ACC112 (cell line): Measurements from ENCODE around the gene DNMBP.

Source experiments
- H2AFZ ChIP-seq: fragments of 200-600 bp; sonication (generic); one replicate; pipeline ENCODE4 v1.6.0; 2017; ENCODE audit warnings: antibody characterized with exemption, low read length; ENCODE audit not compliant: unreplicated experiment
- H3K27ac ChIP-seq: fragments of 200-600 bp; sonication (generic); 2 replicates; pipeline ENCODE4 v1.5.1; 2014; ENCODE audit warnings: low read depth, mild to moderate bottlenecking, antibody characterized with exemption, low read length, moderate library complexity
- H3K27me3 ChIP-seq: fragments of 200-600 bp; sonication (generic); 2 replicates; pipeline ENCODE4 v1.6.1; 2014; ENCODE audit warnings: mild to moderate bottlenecking, antibody characterized with exemption, low read length, moderate library complexity, mixed read lengths; ENCODE audit not compliant: insufficient read depth
- H3K36me3 ChIP-seq: fragments of 200-600 bp; sonication (generic); 2 replicates; pipeline ENCODE4 v1.6.1; 2016; ENCODE audit warnings: mild to moderate bottlenecking, antibody characterized with exemption, low read length, moderate library complexity, mixed read lengths; ENCODE audit not compliant: insufficient read depth
- H3K4me1 ChIP-seq: fragments of 200-600 bp; sonication (generic); one replicate; pipeline ENCODE4 v1.6.1; 2016; ENCODE audit warnings: low read length, mixed read lengths; ENCODE audit not compliant: insufficient read depth, unreplicated experiment, control insufficient read depth
- H3K4me3 ChIP-seq: fragments of 200-600 bp; sonication (generic); 2 replicates; pipeline ENCODE4 v1.5.1; 2014; ENCODE audit warnings: mild to moderate bottlenecking, low read depth, low read length
- H3K79me2 ChIP-seq: fragments of 200-600 bp; sonication (generic); one replicate; pipeline ENCODE4 v1.6.0; 2016; ENCODE audit warnings: low read length; ENCODE audit not compliant: control insufficient read depth, unreplicated experiment, insufficient read depth

DNMBP gene

GRCh38 chr10:100038561-100039071 lies 28.9 kb upstream of the DNMBP start:
- Histone ChIP-seq H3K27me3 (no peaks in the 10 kb centered on the region), H3K27ac (no peak overlapping the region), H2AFZ (peak overlapping the region; percentile 23), H3K36me3 (no peaks in the 10 kb centered on the region), H3K4me1 (peaks cover 12% of the 10 kb centered on the region), H3K4me3 (no peak overlapping the region), H3K79me2 (no peaks in the 10 kb centered on the region)

DNA sequence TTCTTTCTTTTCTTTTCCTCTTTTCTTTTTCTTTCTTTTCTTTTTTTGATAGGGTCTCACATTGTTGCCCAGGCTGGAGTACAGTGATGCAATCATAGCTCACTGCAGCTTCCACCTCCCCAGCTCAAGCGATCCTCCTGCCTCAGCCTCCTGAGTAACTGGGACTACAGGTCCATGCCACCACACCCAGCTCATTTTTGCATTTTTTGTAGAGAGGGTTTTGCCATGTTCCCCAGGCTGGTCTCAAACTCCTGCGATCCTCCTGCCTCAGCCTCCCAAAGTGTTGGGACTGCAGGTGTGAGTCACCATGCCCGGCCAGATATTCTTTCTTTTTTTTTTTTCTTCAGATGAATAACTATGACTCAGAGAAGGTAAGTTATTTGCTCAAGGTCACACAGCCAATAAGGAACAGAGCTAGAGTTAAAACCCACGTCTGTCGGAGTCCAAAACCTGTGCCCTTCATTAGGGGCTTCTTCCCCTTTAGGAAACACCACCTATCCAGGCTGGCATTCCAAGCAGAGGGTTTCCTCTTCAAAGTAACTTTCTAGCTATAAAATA lies 28.1 kb upstream of the DNMBP start:
- Histone ChIP-seq H3K4me1 (peaks cover 10% of the 10 kb centered on the region), H2AFZ (no peak overlapping the region), H3K79me2 (no peaks in the 10 kb centered on the region), H3K36me3 (no peaks in the 10 kb centered on the region), H3K4me3 (no peak overlapping the region), H3K27me3 (no peaks in the 10 kb centered on the region), H3K27ac (no peak overlapping the region)

- no peaks in the 10 kb centered on the region for H3K36me3 ChIP-seq
- H3K27ac ChIP-seq = no peak overlapping the region
- no peaks in the 10 kb centered on the region for H3K79me2 ChIP-seq
- H2AFZ ChIP-seq = no peak overlapping the region
- H3K27me3 ChIP-seq = no peaks in the 10 kb centered on the region
- H3K4me3 ChIP-seq = no peak overlapping the region
- peaks cover 10% of the 10 kb centered on the region for H3K4me1 ChIP-seq
These were observed 27.1 kb upstream of the DNMBP start for GRCh38 chr10:100036850-100037249.

GRCh38 chr10:100033766-100034418 lies 24.1 kb upstream of the DNMBP start:
- Histone ChIP-seq H3K4me3 (no peak overlapping the region), H3K27ac (no peak overlapping the region), H3K4me1 (peaks cover 10% of the 10 kb centered on the region), H3K36me3 (no peaks in the 10 kb centered on the region), H3K79me2 (no peaks in the 10 kb centered on the region), H2AFZ (no peak overlapping the region), H3K27me3 (no peaks in the 10 kb centered on the region)

GRCh38 chr10:100027416-100027815 lies 17.7 kb upstream of the DNMBP start:
- Histone ChIP-seq H3K4me3 (no peak overlapping the region), H3K4me1 (no peaks in the 10 kb centered on the region), H3K36me3 (no peaks in the 10 kb centered on the region), H2AFZ (no peak overlapping the region), H3K79me2 (no peaks in the 10 kb centered on the region), H3K27me3 (no peaks in the 10 kb centered on the region), H3K27ac (no peak overlapping the region)

GRCh38 chr10:100025576-100025975 lies 15.8 kb upstream of the DNMBP start:
- H3K27me3 ChIP-seq = no peaks in the 10 kb centered on the region
- no peaks in the 10 kb centered on the region for H3K4me1 ChIP-seq
- no peak overlapping the region for H3K4me3 ChIP-seq
- no peak overlapping the region for H3K27ac ChIP-seq
- H3K79me2 ChIP-seq = no peaks in the 10 kb centered on the region
- no peak overlapping the region for H2AFZ ChIP-seq
- H3K36me3 ChIP-seq = no peaks in the 10 kb centered on the region

- no peak overlapping the region for H3K27ac ChIP-seq
- no peaks in the 10 kb centered on the region for H3K36me3 ChIP-seq
- no peaks in the 10 kb centered on the region for H3K27me3 ChIP-seq
- no peak overlapping the region for H2AFZ ChIP-seq
- H3K4me1 ChIP-seq = no peaks in the 10 kb centered on the region
- H3K4me3 ChIP-seq = no peak overlapping the region
- H3K79me2 ChIP-seq = no peaks in the 10 kb centered on the region
These were observed 15.0 kb upstream of the DNMBP start for GRCh38 chr10:100024748-100025147.

GRCh38 chr10:100022403-100022802 lies 12.7 kb upstream of the DNMBP start:
- no peaks in the 10 kb centered on the region for H3K79me2 ChIP-seq
- H3K4me3 ChIP-seq = no peak overlapping the region
- no peaks in the 10 kb centered on the region for H3K36me3 ChIP-seq
- no peaks in the 10 kb centered on the region for H3K27me3 ChIP-seq
- no peaks in the 10 kb centered on the region for H3K4me1 ChIP-seq
- H3K27ac ChIP-seq = no peak overlapping the region
- H2AFZ ChIP-seq = no peak overlapping the region

GRCh38 chr10:100021322-100021721 lies 11.6 kb upstream of the DNMBP start:
- no peaks in the 10 kb centered on the region for H3K27me3 ChIP-seq
- H2AFZ ChIP-seq = no peak overlapping the region
- H3K4me1 ChIP-seq = no peaks in the 10 kb centered on the region
- H3K4me3 ChIP-seq = no peak overlapping the region
- H3K36me3 ChIP-seq = no peaks in the 10 kb centered on the region
- no peak overlapping the region for H3K27ac ChIP-seq
- no peaks in the 10 kb centered on the region for H3K79me2 ChIP-seq

- no peaks in the 10 kb centered on the region for H3K36me3 ChIP-seq
- H3K27ac ChIP-seq = no peak overlapping the region
- no peaks in the 10 kb centered on the region for H3K79me2 ChIP-seq
- no peaks in the 10 kb centered on the region for H3K27me3 ChIP-seq
- no peak overlapping the region for H3K4me3 ChIP-seq
- H3K4me1 ChIP-seq = no peaks in the 10 kb centered on the region
- no peak overlapping the region for H2AFZ ChIP-seq
These were observed 11.1 kb upstream of the DNMBP start for GRCh38 chr10:100020886-100021253.

- Histone ChIP-seq H3K27ac (no peak overlapping the region), H3K27me3 (no peaks in the 10 kb centered on the region), H3K4me1 (no peaks in the 10 kb centered on the region)
These were observed 10.6 kb upstream of the DNMBP start for GRCh38 chr10:100020142-100020885.

More at GRCh38 chr10:100020142-100020885, 10.6 kb upstream of the DNMBP start:
- no peak overlapping the region for H3K4me3 ChIP-seq
- H2AFZ ChIP-seq = no peak overlapping the region
- no peaks in the 10 kb centered on the region for H3K79me2 ChIP-seq
- no peaks in the 10 kb centered on the region for H3K36me3 ChIP-seq
